Endometrial microvascular endothelial cells (primary cell): ENCODE data around the gene PPAN. TPM values are rescaled to one million over a fixed set of nuclear protein-coding genes. Genes with fewer than 3 reads are reported as not detected.

ENCODE experiments used
- in situ Hi-C: cut with HindIII; loops from 2 replicates; pipeline ENCODE4 v1.10.0; 2017; ENCODE audit warnings: low sequenced_read_pairs, low pct_unique_long_range_greater_than_20kb; ENCODE audit errors: inconsistent ontology term
- total RNA-seq: library from RNA; depleted of rRNA; stranded (reverse); fragments of >200 nt; gene quantifications from one replicate; pipeline ENCODE4 v1.2.3, GENCODE V29; 2015; ENCODE audit errors: inconsistent ontology term

The PPAN gene
- total RNA-seq, 1 donor from 2014 or later: 55.2 TPM

DNA sequence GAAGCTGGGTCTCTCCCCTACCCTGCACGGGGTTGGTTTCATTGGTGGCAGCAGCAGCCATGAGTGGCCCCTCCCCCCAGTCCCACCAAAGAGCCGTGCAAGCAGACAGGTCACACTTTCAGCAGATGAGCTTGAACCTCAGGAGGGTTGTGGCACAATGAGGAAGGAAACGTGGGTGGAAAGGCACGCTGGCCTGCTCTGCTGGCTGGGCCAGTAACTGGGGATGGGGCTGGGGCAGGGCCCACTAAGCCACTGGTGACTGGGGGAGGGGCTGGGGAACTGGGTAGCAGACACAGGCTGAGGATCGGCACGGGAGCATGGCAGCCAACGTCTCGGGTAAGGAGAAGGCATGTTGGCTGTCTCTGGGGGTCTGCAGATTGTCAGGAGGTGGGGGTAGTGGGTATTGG lies 5.2 kb downstream of the PPAN start, which contains the start of gene P2RY11:
P2RY11 (plus strand) TSS at position 289 of the 407 bp plus-strand sequence; CDS start at position 318, 29 bp downstream.
- in situ Hi-C loops: no loop called here

DNA sequence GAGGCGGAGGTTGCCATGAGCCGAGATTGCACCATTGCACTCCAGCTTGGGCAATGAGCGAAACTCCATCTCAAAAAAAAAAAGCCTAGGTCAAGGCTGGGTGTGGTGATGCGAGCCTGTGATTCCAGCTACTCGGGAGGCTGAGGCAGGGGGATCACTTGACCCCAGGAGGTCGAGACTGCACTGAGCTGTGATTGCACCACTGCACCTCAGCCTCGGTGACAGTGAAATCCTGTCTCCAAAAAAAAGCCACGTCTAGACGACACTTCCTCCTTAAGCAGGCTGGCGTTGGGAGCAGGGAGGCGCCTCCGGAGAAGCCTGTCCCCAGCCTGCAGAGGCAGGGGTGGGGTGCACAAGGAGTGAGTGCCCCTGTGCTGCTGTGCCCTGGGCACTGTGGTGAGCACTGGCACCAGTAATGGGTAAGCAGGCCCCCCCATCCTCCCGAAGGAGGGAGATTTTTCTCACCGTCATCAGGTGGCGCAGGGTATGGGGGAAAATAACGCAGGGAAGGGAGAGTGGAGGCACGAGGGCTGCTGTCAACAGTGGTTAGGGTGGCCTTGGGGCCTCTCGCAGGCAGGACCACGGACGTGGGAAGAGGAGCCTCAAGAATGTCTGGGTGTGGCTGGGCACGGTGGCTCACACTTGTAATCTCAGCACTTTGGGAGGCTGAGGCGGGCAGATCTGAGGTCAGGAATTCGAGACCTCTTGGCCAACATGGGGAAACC lies 6.0 kb downstream of the PPAN start:
- in situ Hi-C loops: no loop called here

DNA sequence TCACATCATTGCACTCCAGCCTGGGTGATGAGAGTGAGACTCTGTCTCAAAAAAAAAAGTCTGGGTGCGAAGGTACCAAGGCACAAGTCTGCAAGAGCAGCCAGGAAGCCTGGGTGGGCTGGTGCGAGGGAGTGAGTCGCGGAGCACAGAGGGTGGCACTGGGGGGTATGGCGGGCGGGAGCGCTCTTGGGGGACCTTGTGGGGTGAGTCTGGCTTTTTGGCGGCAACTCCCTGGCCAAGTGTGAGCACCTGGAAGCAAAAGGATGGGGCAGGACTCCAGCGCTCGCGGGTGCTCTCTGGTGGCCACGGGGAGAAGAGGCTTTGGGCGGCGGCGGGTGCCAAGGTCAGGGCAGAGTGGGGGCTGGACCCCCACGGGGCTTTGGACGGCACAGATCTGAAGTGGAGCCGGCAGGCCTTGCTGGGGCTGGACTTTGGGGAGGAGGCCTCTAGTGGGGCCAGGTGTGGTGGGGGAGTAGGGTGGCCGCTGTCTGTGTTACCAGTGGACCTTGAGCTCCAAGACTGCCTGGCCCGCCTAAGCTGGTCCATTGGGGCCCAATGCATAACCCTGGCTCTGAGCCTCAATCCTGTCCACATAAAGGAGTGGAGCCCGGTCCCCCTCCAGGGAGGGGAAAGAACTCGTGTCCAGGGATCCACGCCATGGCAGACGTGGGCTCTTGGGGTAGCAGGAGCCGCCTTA lies 6.9 kb downstream of the PPAN start:
- in situ Hi-C loops: no loop called here

DNA sequence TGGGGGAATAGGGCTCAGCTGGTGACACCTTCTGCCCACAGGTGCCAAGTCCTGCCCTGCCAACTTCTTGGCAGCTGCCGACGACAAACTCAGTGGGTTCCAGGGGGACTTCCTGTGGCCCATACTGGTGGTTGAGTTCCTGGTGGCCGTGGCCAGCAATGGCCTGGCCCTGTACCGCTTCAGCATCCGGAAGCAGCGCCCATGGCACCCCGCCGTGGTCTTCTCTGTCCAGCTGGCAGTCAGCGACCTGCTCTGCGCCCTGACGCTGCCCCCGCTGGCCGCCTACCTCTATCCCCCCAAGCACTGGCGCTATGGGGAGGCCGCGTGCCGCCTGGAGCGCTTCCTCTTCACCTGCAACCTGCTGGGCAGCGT lies 7.4 kb downstream of the PPAN start:
- in situ Hi-C loops: no loop called here

DNA sequence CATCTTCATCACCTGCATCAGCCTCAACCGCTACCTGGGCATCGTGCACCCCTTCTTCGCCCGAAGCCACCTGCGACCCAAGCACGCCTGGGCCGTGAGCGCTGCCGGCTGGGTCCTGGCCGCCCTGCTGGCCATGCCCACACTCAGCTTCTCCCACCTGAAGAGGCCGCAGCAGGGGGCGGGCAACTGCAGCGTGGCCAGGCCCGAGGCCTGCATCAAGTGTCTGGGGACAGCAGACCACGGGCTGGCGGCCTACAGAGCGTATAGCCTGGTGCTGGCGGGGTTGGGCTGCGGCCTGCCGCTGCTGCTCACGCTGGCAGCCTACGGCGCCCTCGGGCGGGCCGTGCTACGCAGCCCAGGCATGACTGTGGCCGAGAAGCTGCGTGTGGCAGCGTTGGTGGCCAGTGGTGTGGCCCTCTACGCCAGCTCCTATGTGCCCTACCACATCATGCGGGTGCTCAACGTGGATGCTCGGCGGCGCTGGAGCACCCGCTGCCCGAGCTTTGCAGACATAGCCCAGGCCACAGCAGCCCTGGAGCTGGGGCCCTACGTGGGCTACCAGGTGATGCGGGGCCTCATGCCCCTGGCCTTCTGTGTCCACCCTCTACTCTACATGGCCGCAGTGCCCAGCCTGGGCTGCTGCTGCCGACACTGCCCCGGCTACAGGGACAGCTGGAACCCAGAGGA lies 7.9 kb downstream of the PPAN start:
- in situ Hi-C loops: no loop called here

DNA sequence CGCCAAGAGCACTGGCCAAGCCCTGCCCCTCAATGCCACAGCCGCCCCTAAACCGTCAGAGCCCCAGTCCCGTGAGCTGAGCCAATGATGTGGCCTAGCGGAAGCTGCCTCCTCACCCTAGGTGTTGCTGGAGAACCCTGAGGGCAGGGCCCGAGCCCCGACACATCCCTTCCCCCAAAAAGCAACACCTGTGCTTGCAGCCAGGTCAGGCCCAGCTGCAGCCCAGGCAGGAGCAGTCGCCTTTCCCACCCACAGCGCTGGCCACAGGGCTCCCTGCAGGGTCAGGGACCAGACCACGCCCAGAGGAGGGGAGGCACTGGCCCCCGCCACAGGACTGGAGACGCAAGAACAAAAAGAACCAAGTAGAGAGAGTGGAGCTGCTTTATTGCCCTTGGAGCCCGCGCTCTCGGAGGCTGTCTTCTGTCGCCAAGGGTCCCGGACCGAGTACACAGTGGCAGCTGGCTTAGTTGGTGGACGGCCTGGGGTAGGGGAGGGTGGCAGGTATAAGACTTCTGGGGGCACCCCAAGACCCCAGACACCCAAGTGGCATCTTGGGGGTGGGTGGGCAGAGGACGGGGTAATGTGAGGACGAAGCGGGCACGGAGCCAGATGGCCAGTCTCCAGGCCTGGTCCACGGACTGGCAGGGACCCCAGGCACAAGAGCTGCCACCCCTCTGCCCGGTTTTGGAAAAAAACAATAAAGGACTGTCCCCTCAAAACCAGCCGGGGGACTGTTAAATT lies 8.7 kb downstream of the PPAN start:
- in situ Hi-C loops: no loop called here

DNA sequence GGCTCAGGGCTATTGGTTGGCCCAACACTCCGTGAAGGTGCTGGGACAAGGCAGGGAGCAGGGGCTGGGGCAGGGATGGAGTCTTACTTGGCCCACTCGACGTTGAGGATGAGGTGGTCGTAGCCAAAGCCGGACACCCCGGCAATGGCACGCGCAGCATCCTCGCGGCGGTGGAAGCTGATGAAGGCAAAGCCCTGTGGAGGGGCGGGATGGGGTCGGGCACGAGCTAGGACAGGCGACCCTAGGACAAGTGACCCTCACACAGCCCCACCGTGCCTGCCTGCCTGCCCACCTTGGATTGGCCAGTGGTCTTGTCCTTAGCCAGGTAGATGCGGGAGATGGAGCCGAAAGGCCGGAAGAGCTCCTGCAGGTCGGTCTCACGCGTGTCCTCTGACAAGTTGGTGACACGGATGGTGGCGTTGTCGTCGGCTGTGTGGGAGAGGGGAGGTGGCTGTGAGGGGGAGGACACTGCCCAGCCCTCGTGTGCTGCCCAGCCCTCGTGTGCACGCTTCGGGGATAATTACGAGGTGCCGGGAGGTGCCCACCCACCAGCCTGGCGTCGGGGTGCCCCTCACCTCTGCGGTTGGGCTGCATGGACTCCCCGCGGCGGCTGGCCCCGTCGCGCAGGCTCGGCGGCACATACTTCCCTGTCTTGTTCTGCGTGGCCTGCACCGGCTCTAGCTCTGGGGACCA lies 9.4 kb downstream of the PPAN start:
- in situ Hi-C loops: no loop called here

DNA sequence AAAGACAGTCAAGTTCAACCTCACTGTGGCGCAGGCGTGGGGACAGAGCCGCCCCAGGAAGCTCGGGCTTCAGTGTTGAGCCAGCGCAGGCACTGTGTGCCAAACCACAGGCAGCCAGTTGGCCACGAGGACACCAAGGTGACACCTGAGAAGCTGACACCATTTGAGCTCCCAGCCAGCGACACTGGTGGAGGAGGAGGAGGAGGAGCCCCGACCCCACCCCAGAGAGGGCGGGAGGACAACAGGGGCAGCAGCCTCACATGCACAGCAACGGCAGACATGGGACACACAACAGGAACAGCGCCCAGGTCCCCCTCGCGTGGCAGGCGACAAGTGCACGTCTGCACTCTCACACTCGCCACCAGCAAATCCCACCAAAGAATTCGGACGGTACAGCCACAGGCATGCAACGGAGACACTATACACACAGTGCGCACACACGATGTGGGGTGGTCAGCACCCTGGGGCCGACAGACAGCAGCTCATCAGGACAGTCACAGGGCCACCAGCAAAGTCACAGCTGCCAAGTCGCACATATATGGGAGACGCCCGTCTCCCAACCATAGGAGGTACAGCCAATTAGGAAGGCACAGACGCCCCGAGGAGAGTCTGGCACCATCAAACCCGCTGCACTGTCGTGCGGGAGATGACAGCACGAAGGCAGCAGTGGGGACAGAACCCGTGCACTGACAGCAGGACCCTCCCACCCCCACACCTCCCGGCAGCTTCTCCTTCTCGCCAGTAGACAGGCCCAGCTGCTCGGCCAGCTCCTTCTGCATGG lies 10.1 kb downstream of the PPAN start:
- in situ Hi-C loops: no loop called here

DNA sequence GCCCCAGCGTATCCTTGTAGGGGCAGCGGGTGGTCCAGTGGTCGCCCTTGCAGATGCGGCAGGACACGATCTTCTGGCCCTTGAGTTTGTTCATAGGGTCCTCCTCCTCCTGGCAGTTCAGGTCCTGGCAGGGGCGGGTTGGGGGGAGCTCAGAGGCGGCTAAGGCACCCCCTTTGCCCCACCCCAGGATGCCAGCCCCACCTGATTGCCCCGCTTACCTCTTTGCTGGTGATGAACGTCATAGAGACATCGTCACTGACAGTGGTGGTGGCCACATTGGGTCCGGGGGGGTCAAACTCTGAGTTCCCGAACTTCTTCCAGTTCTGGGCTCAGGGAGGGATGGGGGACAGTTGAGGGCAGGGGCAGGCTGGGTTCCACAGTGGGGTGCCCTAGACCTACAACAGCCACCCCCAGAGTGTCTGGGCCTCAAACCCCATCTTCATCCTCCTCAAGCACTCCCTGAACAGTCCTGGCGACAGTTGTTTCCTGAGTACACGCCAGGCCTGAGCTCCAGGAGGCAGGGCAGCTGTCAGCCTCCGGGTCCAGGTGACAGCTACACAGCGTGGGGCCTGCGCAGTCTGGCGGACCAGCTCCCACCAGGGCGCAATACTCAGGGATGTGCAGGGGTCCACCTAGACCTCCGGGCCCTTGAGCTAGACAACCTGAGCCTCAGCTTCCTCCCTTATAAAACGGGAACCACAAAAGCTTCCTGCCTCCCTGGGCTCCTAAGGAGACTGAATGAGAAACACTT lies 10.9 kb downstream of the PPAN start:
- in situ Hi-C loops: no loop called here

DNA sequence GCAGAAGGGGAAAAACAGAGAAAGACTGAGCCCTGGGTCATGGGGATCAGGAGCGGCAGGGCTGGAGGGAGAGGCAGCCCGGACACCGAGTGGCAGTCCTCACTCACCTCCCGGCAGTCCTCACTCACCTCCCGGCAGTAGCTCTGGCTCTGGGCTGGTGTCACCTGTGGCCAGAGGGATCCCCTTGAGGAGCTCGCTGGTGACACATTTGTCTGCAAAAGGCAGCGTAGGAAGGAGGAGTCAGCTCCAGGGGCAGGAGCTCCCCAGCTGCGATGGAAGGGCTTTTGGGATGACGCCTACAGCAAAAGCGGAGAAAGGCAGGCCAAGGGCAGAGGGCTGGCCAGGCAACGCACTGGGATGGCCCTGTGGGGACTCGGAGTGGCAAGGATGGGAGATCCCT lies 12.8 kb downstream of the PPAN start:
- in situ Hi-C loops: no loop called here

DNA sequence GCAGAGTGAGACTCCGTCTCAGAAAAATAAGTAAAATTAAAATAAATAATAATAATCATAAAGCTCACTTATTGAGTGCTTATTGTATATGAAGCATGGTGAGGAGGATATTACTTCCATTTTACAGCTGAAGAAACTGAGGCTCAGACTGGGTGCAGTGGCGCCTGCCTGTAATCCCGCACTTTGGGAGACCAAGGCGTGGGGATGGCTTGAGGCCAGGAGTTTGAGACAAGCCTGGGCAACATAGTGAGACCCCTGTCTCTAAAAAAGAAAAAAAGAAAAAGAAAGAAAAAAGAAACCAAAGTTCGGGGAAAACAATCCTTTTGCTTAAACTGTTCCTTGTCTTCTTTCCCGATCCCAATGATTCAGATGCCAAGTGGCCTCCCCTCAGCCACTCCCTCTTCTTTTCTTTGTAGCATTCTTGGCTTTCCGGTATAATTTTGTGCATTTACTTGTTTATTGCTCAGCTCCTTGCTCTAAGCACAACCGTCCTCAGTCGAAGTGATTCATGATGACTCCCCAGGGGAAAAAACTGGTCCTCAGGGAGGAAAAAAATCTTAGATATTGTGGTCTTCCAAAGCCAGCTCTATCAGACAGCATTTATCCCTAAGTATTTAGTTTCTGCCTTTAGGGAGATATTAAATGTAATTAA lies 14.5 kb downstream of the PPAN start:
- in situ Hi-C loops: no loop called here

DNA sequence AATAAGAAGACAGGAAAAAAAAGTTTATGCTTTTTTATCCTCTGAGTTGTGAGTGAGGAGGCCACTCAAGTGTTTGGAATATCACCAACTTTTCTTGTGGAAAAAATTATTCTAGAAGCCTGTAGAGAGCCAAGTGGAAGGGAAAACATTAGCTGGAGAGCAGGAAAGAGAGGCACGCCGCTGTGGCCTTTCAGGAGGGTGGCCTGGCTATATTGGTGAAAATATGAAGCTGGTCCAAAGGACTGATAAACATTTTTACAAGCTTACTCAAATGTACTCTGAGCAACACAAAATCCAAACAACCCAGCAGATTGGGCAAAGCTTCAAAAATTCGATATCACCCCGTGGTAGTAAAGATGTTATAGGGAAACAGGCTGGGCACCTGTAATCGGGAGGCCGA lies 15.9 kb downstream of the PPAN start:
- in situ Hi-C loops: no loop called here

DNA sequence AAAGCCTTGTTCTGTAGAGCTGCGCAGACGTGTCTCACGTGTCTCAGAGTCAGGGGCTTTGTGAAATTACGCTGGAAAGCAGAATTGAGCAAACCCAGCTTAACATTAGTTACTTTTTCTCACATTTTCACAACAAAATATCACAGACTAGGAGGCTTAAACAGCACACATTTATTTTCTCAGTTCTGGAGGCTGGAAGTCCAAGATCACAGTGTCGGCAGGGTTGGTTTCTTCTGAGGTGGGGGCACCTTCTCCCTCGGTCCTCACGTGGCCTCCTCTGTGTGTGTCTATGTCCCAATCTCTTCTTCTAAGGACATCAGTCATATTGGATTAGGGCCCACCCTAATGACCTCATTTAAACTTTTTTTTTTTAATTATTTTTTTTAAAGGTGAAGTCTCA lies 18.3 kb downstream of the PPAN start:
- in situ Hi-C loops: no loop called here

DNA sequence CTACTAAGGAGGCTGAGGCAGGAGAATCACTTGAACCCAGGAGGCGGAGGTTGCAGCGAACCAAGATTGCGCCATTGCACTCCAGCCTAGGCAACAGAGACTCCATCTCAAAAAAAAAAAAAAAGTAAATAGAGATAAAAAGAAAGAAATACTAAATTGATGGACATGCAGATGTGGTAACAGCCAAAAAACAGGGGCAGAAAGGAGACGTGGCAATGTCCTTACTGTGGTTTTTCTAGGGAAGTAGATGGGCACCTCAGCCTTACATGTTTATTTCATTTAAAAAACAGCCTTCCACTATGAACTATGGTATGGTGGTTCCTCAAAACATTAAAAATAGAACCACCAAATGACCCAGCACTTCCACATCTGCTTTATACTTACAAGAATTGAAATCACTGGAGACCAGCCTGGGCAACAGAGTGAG lies 20.1 kb downstream of the PPAN start:
- in situ Hi-C loops: no loop called here

DNA sequence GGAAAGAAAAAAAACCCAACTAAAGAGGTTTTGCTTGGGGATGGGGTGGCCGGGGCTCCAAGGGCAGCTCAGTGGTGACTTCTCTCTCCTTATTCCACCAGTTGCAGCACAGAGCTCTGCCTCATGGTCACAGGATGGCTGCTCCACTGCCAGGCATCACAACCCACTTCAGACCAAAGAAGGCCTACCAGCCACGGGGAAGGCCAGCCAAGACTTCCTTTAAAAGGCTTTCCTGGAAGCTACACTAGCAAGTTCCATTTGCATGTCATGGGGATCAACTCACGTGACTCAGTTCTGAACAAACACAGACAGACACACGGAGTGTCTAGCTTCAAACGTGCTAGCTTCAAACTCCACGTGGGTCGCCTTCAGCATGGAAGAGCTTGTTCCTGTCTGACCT lies 26.7 kb downstream of the PPAN start:
- in situ Hi-C loops: no loop called here

DNA sequence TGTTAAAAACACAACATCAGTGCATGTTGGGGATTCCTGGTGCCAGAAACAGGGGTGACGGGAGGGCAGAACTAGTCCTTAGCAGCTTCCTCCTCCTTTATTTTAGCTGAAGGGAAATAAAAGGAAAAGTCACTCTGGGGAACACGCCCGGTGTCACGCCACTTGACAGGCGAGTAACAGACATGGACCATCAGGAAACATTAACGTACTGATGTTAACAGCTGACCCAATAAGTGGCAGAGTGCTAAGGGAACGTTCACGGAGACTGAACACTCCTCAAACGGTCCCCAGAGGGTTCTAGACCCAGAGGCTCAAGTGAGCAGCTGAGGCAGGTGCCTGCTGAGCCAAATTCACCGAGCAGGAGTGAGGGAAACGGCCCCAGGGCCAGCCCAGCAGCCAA lies 27.4 kb downstream of the PPAN start:
- in situ Hi-C loops: no loop called here

DNA sequence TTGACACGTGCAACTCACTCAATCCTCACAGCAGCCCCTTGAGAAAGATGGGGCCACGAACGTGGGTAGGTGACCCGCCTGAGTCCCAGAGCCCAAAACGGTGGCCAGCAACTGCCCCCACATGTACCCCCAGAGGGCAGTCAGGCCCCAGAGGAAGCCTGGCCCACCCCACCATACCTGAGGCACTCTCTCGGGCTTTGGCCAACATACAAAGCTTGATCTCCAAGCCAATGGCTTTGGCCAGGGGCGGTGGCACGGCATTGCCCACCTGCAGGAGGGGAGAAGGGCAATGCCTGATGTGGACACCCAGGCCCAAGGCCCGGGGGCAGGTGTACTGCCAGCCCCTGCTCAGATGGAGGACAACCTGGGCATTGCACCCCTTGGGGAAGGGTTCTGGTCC lies 27.9 kb downstream of the PPAN start:
- in situ Hi-C loops: no loop called here
